OCI-LY3 (cell line): Measurements from ENCODE around the gene MAGI2.

ENCODE experiments used
- H2AFZ ChIP-seq: fragments of 200-600, 300-600 bp; shearing (Covaris generic); 2 replicates; pipeline ENCODE4 v1.6.0; 2014; ENCODE audit warnings: antibody characterized with exemption, low read depth, low read length
- H3K27ac ChIP-seq: fragments of 200-600, 300-600 bp; sonication (generic); 2 replicates; pipeline ENCODE4 v1.5.1; 2014; ENCODE audit warnings: mild to moderate bottlenecking, low read length, moderate library complexity, mixed read lengths
- H3K27me3 ChIP-seq: fragments of 200-600, 300-600 bp; sonication (generic); 2 replicates; pipeline ENCODE4 v1.6.1; 2014; ENCODE audit warnings: low read depth, low read length, mixed read lengths
- H3K36me3 ChIP-seq: fragments of 200-600, 300-600 bp; sonication (generic); replicated peaks from 2 replicates; pipeline ENCODE3; 2014; ENCODE audit warnings: low read depth, low read length, mixed read lengths
- H3K4me1 ChIP-seq: fragments of 300-600, 200-600 bp; sonication (generic); 2 replicates; pipeline ENCODE4 v1.6.1; 2014; ENCODE audit warnings: low read length, mixed read lengths
- H3K4me2 ChIP-seq: fragments of 200-600, 300-600 bp; sonication (generic); 2 replicates; pipeline ENCODE4 v1.6.1; 2014; ENCODE audit warnings: low read length, mixed read lengths
- H3K4me3 ChIP-seq: fragments of 300-600, 200-600 bp; sonication (generic); 2 replicates; pipeline ENCODE4 v1.5.1; 2014; ENCODE audit warnings: antibody characterized with exemption, mild to moderate bottlenecking, low read length, moderate library complexity
- H3K79me2 ChIP-seq: fragments of 300-600, 200-600 bp; shearing (Covaris generic); 2 replicates; pipeline ENCODE4 v1.6.1; 2014; ENCODE audit warnings: mild to moderate bottlenecking, low read length, mixed read lengths
- H3K9ac ChIP-seq: fragments of 300-600, 200-600 bp; shearing (Covaris generic); 2 replicates; pipeline ENCODE4 v1.6.0; 2014; ENCODE audit warnings: mild to moderate bottlenecking, low read length, moderate library complexity
- H3K9me3 ChIP-seq: fragments of 200-600, 300-600 bp; shearing (Covaris generic); 2 replicates; pipeline ENCODE4 v1.6.1; 2014; ENCODE audit warnings: low read length, mixed read lengths; ENCODE audit not compliant: insufficient read depth
- H4K20me1 ChIP-seq: fragments of 200-600, 300-600 bp; sonication (generic); 2 replicates; pipeline ENCODE4 v1.6.1; 2016; ENCODE audit warnings: low read length, mixed read lengths; ENCODE audit not compliant: insufficient read depth
- CTCF ChIP-seq: fragments of 200-600, 300-600 bp; sonication (generic); IDR thresholded peaks from 2 replicates; pipeline ENCODE4 v1.5.1; 2014; ENCODE audit warnings: antibody characterized with exemption, low read length, low read depth
- EZH2phosphoT487 ChIP-seq: fragments of 200-600 bp; shearing (Covaris generic); IDR thresholded peaks from 2 replicates; pipeline ENCODE4 v1.6.1; 2018; ENCODE audit warnings: antibody characterized with exemption, mixed run types, low read depth

The MAGI2 gene

GRCh38 chr7:78427209-78427608 is 1026.3 kb downstream of the MAGI2 start:
- Histone ChIP-seq H4K20me1 (no peaks in the 10 kb centered on the region), H2AFZ (no peak overlapping the region)

GRCh38 chr7:78420001-78420400 is 1033.5 kb downstream of the MAGI2 start:
- Histone ChIP-seq H3K4me2 (no peak overlapping the region), H3K27me3 (no peaks in the 10 kb centered on the region), H3K9me3 (no peaks in the 10 kb centered on the region), H3K4me3 (no peak overlapping the region), H3K36me3 (no peaks in the 10 kb centered on the region), H3K27ac (no peak overlapping the region), H2AFZ (no peak overlapping the region), H4K20me1 (no peaks in the 10 kb centered on the region), H3K79me2 (no peaks in the 10 kb centered on the region), H3K4me1 (no peaks in the 10 kb centered on the region), H3K9ac (no peak overlapping the region)
- TF ChIP-seq EZH2phosphoT487 (no peak), CTCF (no peak)

More at GRCh38 chr7:78427209-78427608, 1026.3 kb downstream of the MAGI2 start:
- H3K27me3 ChIP-seq: no peaks in the 10 kb centered on the region
- H3K4me1 ChIP-seq: no peaks in the 10 kb centered on the region
- no peak for TF ChIP-seq CTCF
- no peak for TF ChIP-seq EZH2phosphoT487
- H3K4me2 ChIP-seq: no peak overlapping the region
- no peak overlapping the region for H3K4me3 ChIP-seq
- H3K9ac ChIP-seq: no peak overlapping the region
- H3K9me3 ChIP-seq: no peaks in the 10 kb centered on the region
- H3K36me3 ChIP-seq: no peaks in the 10 kb centered on the region
- no peaks in the 10 kb centered on the region for H3K79me2 ChIP-seq
- no peak overlapping the region for H3K27ac ChIP-seq

- Histone ChIP-seq H3K36me3 (no peaks in the 10 kb centered on the region), H4K20me1 (no peaks in the 10 kb centered on the region), H3K27me3 (no peaks in the 10 kb centered on the region), H3K79me2 (no peaks in the 10 kb centered on the region), H3K4me3 (no peak overlapping the region), H3K9me3 (no peaks in the 10 kb centered on the region), H2AFZ (no peak overlapping the region), H3K27ac (no peak overlapping the region), H3K4me1 (no peaks in the 10 kb centered on the region), H3K4me2 (no peak overlapping the region), H3K9ac (no peak overlapping the region)
- TF ChIP-seq CTCF (no peak), EZH2phosphoT487 (no peak)
Measured at GRCh38 chr7:78417180-78417853, 1036.2 kb downstream of the MAGI2 start.

- no peaks in the 10 kb centered on the region for H4K20me1 ChIP-seq
- no peak overlapping the region for H3K9ac ChIP-seq
- H2AFZ ChIP-seq: no peak overlapping the region
- no peak overlapping the region for H3K4me2 ChIP-seq
- H3K4me3 ChIP-seq: no peak overlapping the region
- H3K4me1 ChIP-seq: no peaks in the 10 kb centered on the region
- no peak for TF ChIP-seq EZH2phosphoT487
- no peak for TF ChIP-seq CTCF
- H3K36me3 ChIP-seq: no peaks in the 10 kb centered on the region
- no peaks in the 10 kb centered on the region for H3K9me3 ChIP-seq
- H3K27me3 ChIP-seq: no peaks in the 10 kb centered on the region
- H3K27ac ChIP-seq: no peak overlapping the region
- H3K79me2 ChIP-seq: no peaks in the 10 kb centered on the region
Measured at GRCh38 chr7:78413568-78413967, 1039.9 kb downstream of the MAGI2 start.
